MM.1S (cell line): ENCODE data around the gene KREMEN2.

ENCODE experiments used
- DNase-seq: peaks from one replicate; pipeline ENCODE4 v3.0.0-alpha.2; 2015
- H2AFZ ChIP-seq: fragments of 300-600 bp; sonication (generic); 2 replicates; pipeline ENCODE4 v1.6.0; 2016; ENCODE audit warnings: antibody characterized with exemption, low read length
- H3F3A ChIP-seq: fragments of 300-600 bp; sonication (generic); 2 replicates; pipeline ENCODE4 v1.6.1; 2016; ENCODE audit warnings: mild to moderate bottlenecking, antibody characterized with exemption, low read length, moderate library complexity, mixed read lengths; ENCODE audit not compliant: insufficient read depth
- H3K27ac ChIP-seq: fragments of 300-600 bp; sonication (generic); 2 replicates; pipeline ENCODE4 v1.5.1; 2016; ENCODE audit warnings: mild to moderate bottlenecking, low read length
- H3K27me3 ChIP-seq: fragments of 300-600 bp; sonication (generic); replicated peaks from 2 replicates; pipeline ENCODE4 v1.6.0; 2016; ENCODE audit warnings: low read length; ENCODE audit not compliant: insufficient read depth
- H3K36me3 ChIP-seq: fragments of 300-600 bp; sonication (generic); replicated peaks from 2 replicates; pipeline ENCODE4 v1.6.1; 2016; ENCODE audit warnings: mild to moderate bottlenecking, low read length, mixed read lengths; ENCODE audit not compliant: insufficient read depth
- H3K4me1 ChIP-seq: fragments of 300-600 bp; sonication (generic); 2 replicates; pipeline ENCODE4 v1.6.1; 2016; ENCODE audit warnings: low read length, mixed read lengths
- H3K4me2 ChIP-seq: fragments of 300-600 bp; sonication (generic); 2 replicates; pipeline ENCODE4 v1.6.0; 2016; ENCODE audit warnings: low read depth, low read length
- H3K4me3 ChIP-seq: fragments of 300-600 bp; sonication (generic); 2 replicates; pipeline ENCODE4 v1.5.1; 2016; ENCODE audit warnings: low read length, mixed read lengths
- H3K79me2 ChIP-seq: fragments of 300-600 bp; sonication (generic); 2 replicates; pipeline ENCODE4 v1.6.1; 2016; ENCODE audit warnings: mixed run types, low read length, mixed read lengths
- H3K9ac ChIP-seq: fragments of 300-600 bp; sonication (generic); 2 replicates; pipeline ENCODE4 v1.6.1; 2016; ENCODE audit warnings: low read length, mixed read lengths
- H3K9me2 ChIP-seq: fragments of 300-600 bp; sonication (generic); replicated peaks from 2 replicates; pipeline ENCODE4 v1.6.1; 2016; ENCODE audit warnings: mild to moderate bottlenecking, low read length, mixed read lengths; ENCODE audit not compliant: insufficient read depth
- H3K9me3 ChIP-seq: fragments of 300-600 bp; sonication (generic); replicated peaks from 2 replicates; pipeline ENCODE4 v1.6.1; 2016; ENCODE audit warnings: mild to moderate bottlenecking, low read length, mixed read lengths; ENCODE audit not compliant: insufficient read depth
- H4K20me1 ChIP-seq: fragments of 300-600 bp; sonication (generic); 2 replicates; pipeline ENCODE4 v1.6.1; 2016; ENCODE audit warnings: mild to moderate bottlenecking, low read length, moderate library complexity, mixed read lengths; ENCODE audit not compliant: insufficient read depth
- EZH2 ChIP-seq: fragments of 300-600 bp; sonication (generic); optimal IDR thresholded peaks from 2 replicates; pipeline ENCODE3; 2017; ENCODE audit warnings: low read depth, mild to moderate bottlenecking, antibody characterized with exemption, low read length, mixed read lengths
- EZH2phosphoT487 ChIP-seq: fragments of 300-600 bp; sonication (generic); IDR thresholded peaks from 2 replicates; pipeline ENCODE4 v1.6.1; 2018; ENCODE audit warnings: antibody characterized with exemption, low read length
- TF ChIP-seq, protein P1 (sequence below): fragments of 300-600 bp; sonication (generic); IDR thresholded peaks from 2 replicates; pipeline ENCODE4 v1.5.1; 2016; ENCODE audit warnings: antibody characterized with exemption, low read length, mixed read lengths

The KREMEN2 gene

DNA sequence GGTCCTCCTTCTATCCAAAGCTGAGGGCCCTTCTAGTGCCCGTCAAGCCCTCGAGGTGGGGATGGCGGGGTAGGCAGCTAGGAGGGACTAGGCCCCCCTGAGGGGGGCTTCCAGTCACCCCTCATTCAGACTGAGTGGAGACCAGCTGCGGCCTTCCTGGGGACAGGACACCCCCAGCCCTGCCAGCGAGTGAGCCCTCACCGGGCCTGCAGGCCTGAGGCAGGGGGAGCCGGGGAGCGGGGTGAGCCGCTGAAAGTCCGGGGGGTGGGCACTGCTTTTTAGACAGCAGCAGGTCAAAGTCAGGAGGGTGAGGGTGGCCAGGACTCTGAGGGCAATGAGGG is 8.7 kb upstream of the KREMEN2 start:
- no peak overlapping the region for H3K27ac ChIP-seq
- H3F3A ChIP-seq = peaks cover 11% of the 10 kb centered on the region
- no peak for TF ChIP-seq EZH2
- TF ChIP-seq EZH2phosphoT487 = no peak
- TF ChIP-seq, protein P1, sequence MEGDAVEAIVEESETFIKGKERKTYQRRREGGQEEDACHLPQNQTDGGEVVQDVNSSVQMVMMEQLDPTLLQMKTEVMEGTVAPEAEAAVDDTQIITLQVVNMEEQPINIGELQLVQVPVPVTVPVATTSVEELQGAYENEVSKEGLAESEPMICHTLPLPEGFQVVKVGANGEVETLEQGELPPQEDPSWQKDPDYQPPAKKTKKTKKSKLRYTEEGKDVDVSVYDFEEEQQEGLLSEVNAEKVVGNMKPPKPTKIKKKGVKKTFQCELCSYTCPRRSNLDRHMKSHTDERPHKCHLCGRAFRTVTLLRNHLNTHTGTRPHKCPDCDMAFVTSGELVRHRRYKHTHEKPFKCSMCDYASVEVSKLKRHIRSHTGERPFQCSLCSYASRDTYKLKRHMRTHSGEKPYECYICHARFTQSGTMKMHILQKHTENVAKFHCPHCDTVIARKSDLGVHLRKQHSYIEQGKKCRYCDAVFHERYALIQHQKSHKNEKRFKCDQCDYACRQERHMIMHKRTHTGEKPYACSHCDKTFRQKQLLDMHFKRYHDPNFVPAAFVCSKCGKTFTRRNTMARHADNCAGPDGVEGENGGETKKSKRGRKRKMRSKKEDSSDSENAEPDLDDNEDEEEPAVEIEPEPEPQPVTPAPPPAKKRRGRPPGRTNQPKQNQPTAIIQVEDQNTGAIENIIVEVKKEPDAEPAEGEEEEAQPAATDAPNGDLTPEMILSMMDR = no peak
- no peak for DNase-seq
- H3K4me1 ChIP-seq = peaks cover 28% of the 10 kb centered on the region
- no peaks in the 10 kb centered on the region for H4K20me1 ChIP-seq
- H3K79me2 ChIP-seq = no peaks in the 10 kb centered on the region
- H2AFZ ChIP-seq = no peak overlapping the region
- peaks cover 7% of the 10 kb centered on the region for H3K27me3 ChIP-seq
- no peaks in the 10 kb centered on the region for H3K9me2 ChIP-seq
- no peaks in the 10 kb centered on the region for H3K9me3 ChIP-seq
- H3K9ac ChIP-seq = no peak overlapping the region
- H3K4me3 ChIP-seq = no peak overlapping the region
- no peaks in the 10 kb centered on the region for H3K36me3 ChIP-seq
- no peak overlapping the region for H3K4me2 ChIP-seq

DNA sequence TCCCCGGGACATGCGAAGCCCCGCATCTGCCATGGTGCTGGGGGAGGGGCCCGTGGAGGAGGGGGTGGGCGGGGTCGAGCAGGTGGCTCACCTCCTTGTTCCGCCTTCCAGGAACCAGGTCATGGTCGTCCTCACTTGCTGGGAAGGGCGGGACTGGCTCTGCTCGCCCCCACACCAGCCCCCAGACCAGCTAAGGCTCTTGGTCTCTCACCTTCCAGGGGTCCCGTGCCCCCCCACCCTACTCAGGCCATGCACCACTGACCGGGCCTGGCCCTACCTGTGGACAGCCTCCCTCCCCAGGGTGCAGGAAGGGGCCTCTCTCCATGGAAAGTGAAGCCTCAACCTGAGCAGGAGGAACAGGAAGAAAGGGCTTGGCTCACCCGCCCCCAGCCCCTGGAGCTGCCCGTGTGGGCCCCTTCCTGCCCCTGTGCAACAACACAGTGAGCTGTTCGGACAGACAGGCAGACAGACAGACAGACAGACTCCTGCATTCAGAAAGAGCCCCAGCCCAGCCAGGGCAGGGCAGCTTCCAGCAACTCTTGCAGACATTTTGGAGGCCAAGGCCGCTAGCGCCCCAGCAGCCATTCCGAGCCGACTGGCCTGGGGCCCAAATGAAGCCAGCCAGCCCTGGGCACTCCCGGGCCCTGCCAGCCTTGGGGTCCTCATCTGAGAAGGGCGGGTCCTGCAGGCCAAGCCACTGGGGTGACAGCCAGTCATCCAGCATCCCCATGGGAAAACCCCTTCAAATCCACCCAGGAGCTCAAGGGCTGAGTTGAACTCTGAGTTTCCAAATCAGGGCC is 8.1 kb upstream of the KREMEN2 start:
- Histone ChIP-seq H3K27me3 (peaks cover 7% of the 10 kb centered on the region), H4K20me1 (no peaks in the 10 kb centered on the region), H3F3A (peaks cover 11% of the 10 kb centered on the region), H3K27ac (no peak overlapping the region), H3K79me2 (no peaks in the 10 kb centered on the region), H3K4me2 (no peak overlapping the region), H3K4me3 (no peak overlapping the region), H3K9me2 (no peaks in the 10 kb centered on the region), H3K9ac (no peak overlapping the region), H2AFZ (no peak overlapping the region), H3K4me1 (peaks cover 28% of the 10 kb centered on the region), H3K36me3 (no peaks in the 10 kb centered on the region), H3K9me3 (no peaks in the 10 kb centered on the region)
- no peak for DNase-seq
- TF ChIP-seq EZH2 (no peak), EZH2phosphoT487 (no peak)
- TF ChIP-seq, protein P1 = no peak

DNA sequence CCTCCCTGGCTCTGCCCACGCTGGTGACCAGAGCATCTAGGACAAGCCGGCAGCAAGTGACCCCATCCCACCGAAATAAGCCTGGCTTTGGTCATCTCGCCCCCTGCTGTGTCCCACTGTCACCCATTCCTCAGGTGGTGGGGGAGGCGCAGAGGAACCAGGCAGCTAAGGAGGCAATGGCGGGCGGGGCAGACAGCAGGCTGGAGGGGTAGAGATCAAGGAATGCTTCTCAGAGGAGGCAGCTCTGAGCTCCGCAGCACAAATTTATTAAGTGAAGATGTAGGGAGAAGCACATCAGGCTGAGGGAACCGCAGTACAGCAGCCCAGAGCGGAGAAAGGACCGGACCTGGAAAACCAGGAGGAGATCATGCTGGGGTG is 7.5 kb upstream of the KREMEN2 start:
- no peaks in the 10 kb centered on the region for H3K9me2 ChIP-seq
- H3K36me3 ChIP-seq = no peaks in the 10 kb centered on the region
- TF ChIP-seq, protein P1 = no peak
- TF ChIP-seq EZH2 (no peak), EZH2phosphoT487 (no peak)
- no peak overlapping the region for H3K4me3 ChIP-seq
- H3F3A ChIP-seq = peaks cover 11% of the 10 kb centered on the region
- DNase-seq = no peak
- H3K4me1 ChIP-seq = peaks cover 28% of the 10 kb centered on the region
- H2AFZ ChIP-seq = no peak overlapping the region
- H3K27ac ChIP-seq = no peak overlapping the region
- no peaks in the 10 kb centered on the region for H3K9me3 ChIP-seq
- no peak overlapping the region for H3K4me2 ChIP-seq
- H4K20me1 ChIP-seq = no peaks in the 10 kb centered on the region
- H3K79me2 ChIP-seq = no peaks in the 10 kb centered on the region
- peaks cover 7% of the 10 kb centered on the region for H3K27me3 ChIP-seq
- no peak overlapping the region for H3K9ac ChIP-seq
